ENCODE data around the gene CENPO. TPM values are rescaled to one million over a fixed set of nuclear protein-coding genes. Genes with fewer than 3 reads are reported as not detected.
"Not testable (repeated sequence)": the region's sequence is repeated elsewhere in the genome, so short reads cannot be mapped to it uniquely, and the experiment has no call there.

Gene CENPO
- total and polyA plus RNA-seq, 4 experiments from 2014 or later = 1.6 to 6.1 (median 3.6) TPM

GRCh38 chr2:24805811-24806660 is 12.8 kb downstream of the CENPO start:
- POLR2A ChIA-PET (ENCODE audit: partially characterized antibody); H3K27ac Mint-ChIP-seq; H3K27me3 ChIP-seq (ENCODE audit: insufficient read depth, low read length); H3K4me3 Mint-ChIP-seq; CTCF ChIA-PET (ENCODE audit: partially characterized antibody); H3K36me3 ChIP-seq (ENCODE audit: insufficient read depth, low read length); intact Hi-C loops (cut with micrococcal nuclease); DNase-seq; H3K9me3 Mint-ChIP-seq; H3K27ac ChIP-seq (ENCODE audit: low read depth, low read length); H3K9me3 ChIP-seq (ENCODE audit: control insufficient read depth in 1 of 2, low read length in 2 of 2); H3K27me3 Mint-ChIP-seq; H3K4me3 ChIP-seq (ENCODE audit: low read length in 2 of 2): not testable (repeated sequence)
- Mint-ChIP-seq H3K4me1 (peaks cover 13 to 21% (median 20%) of the 10 kb centered on the region in 4 donors), H3K36me3 (peaks cover 10 to 33% of the 10 kb centered on the region in 2 donors)
- peaks cover 16% of the 10 kb centered on the region for H3K4me1 ChIP-seq (ENCODE audit: insufficient read depth, low read length)

GRCh38 chr2:24806661-24807036 is 13.4 kb downstream of the CENPO start:
- ChIA-PET POLR2A (ENCODE audit: partially characterized antibody) (no interaction called here), CTCF (ENCODE audit: partially characterized antibody) (no interaction called here)
- no peak for DNase-seq
- H3K4me3 Mint-ChIP-seq = peak overlapping the region in 1 of 8 donors; percentile 8
- H3K4me3 ChIP-seq (ENCODE audit: low read length in 2 of 2) = no peak overlapping the region
- intact Hi-C loops (cut with micrococcal nuclease) = no loop called here
- no peaks in the 10 kb centered on the region for H3K9me3 ChIP-seq (ENCODE audit: control insufficient read depth in 1 of 2, low read length in 2 of 2)
- peak overlapping the region in 1 of 7 donors; percentile 31 for H3K27ac Mint-ChIP-seq
- no peaks in the 10 kb centered on the region for H3K27me3 ChIP-seq (ENCODE audit: insufficient read depth, low read length)
- peaks cover 16% of the 10 kb centered on the region for H3K4me1 ChIP-seq (ENCODE audit: insufficient read depth, low read length)
- peaks cover 13 to 21% (median 20%) of the 10 kb centered on the region in 4 donors for H3K4me1 Mint-ChIP-seq
- H3K36me3 Mint-ChIP-seq = peaks cover 10 to 33% of the 10 kb centered on the region in 2 donors
- H3K9me3 Mint-ChIP-seq = peaks cover 0 to 8% (median 3%) of the 10 kb centered on the region in 8 donors
- H3K27ac ChIP-seq (ENCODE audit: low read depth, low read length) = no peak overlapping the region
- no peaks in the 10 kb centered on the region for H3K27me3 Mint-ChIP-seq
- no peaks in the 10 kb centered on the region for H3K36me3 ChIP-seq (ENCODE audit: insufficient read depth, low read length)

GRCh38 chr2:24809316-24810007 is 16.2 kb downstream of the CENPO start:
- no peak for DNase-seq
- intact Hi-C loops (cut with micrococcal nuclease) = no loop called here
- Histone ChIP-seq H3K4me1 (ENCODE audit: insufficient read depth, low read length) (peaks cover 16% of the 10 kb centered on the region), H3K27ac (ENCODE audit: low read depth, low read length) (peak overlapping the region; percentile 25), H3K4me3 (ENCODE audit: low read length in 2 of 2) (no peak overlapping the region), H3K36me3 (ENCODE audit: insufficient read depth, low read length) (no peaks in the 10 kb centered on the region), H3K9me3 (ENCODE audit: control insufficient read depth in 1 of 2, low read length in 2 of 2) (no peaks in the 10 kb centered on the region), H3K27me3 (ENCODE audit: insufficient read depth, low read length) (no peaks in the 10 kb centered on the region)
- Mint-ChIP-seq H3K36me3 (peaks cover 6 to 26% of the 10 kb centered on the region in 2 donors), H3K4me3 (peak overlapping the region; percentile 9 to 84 (median 76)), H3K27me3 (no peaks in the 10 kb centered on the region), H3K9me3 (peaks cover 0 to 8% (median 2%) of the 10 kb centered on the region in 8 donors), H3K4me1 (peaks cover 16 to 22% (median 20%) of the 10 kb centered on the region in 4 donors), H3K27ac (peak overlapping the region in 5 of 7 donors; percentile 73 to 87 (median 82))
- POLR2A ChIA-PET (ENCODE audit: partially characterized antibody) = interaction anchor here (1.1 to 1.4 kb wide), 2 partner anchors 10 to 17 kb away, joined by 3 to 7 read pairs; partner anchors contain the start of genes CENPO and PTRHD1
- CTCF ChIA-PET (ENCODE audit: partially characterized antibody) = interaction anchor here (1.3 to 1.6 kb wide), 2 partner anchors 10 to 19 kb away, joined by 3 to 5 read pairs; no protein-coding TSS in a partner anchor

- Mint-ChIP-seq H3K4me3 (no peak overlapping the region), H3K27me3 (no peaks in the 10 kb centered on the region), H3K27ac (no peak overlapping the region), H3K36me3 (peaks cover 29% of the 10 kb centered on the region in 2 donors), H3K9me3 (no peaks in the 10 kb centered on the region), H3K4me1 (peaks cover 9 to 12% (median 10%) of the 10 kb centered on the region in 4 donors)
- no peak overlapping the region for H3K4me3 ChIP-seq (ENCODE audit: low read length in 2 of 2)
- peaks cover 3% of the 10 kb centered on the region for H3K36me3 ChIP-seq (ENCODE audit: insufficient read depth, low read length)
- POLR2A ChIA-PET (ENCODE audit: partially characterized antibody) = no interaction called here
- DNase-seq = no peak
- H3K4me1 ChIP-seq (ENCODE audit: insufficient read depth, low read length) = peaks cover 10% of the 10 kb centered on the region
- CTCF ChIA-PET (ENCODE audit: partially characterized antibody) = interaction anchor here (1.7 kb wide), 1 partner anchor 14 kb away, joined by 8 read pairs; no protein-coding TSS in a partner anchor
- no peaks in the 10 kb centered on the region for H3K9me3 ChIP-seq (ENCODE audit: control insufficient read depth in 1 of 2, low read length in 2 of 2)
- H3K27me3 ChIP-seq (ENCODE audit: insufficient read depth, low read length) = no peaks in the 10 kb centered on the region
- intact Hi-C loops (cut with micrococcal nuclease) = no loop called here
- H3K27ac ChIP-seq (ENCODE audit: low read depth, low read length) = no peak overlapping the region
Measured at GRCh38 chr2:24813691-24814137, 20.5 kb downstream of the CENPO start.

- no peaks in the 10 kb centered on the region for H3K9me3 ChIP-seq (ENCODE audit: control insufficient read depth in 1 of 2, low read length in 2 of 2)
- Mint-ChIP-seq H3K9me3 (no peaks in the 10 kb centered on the region), H3K36me3 (peaks cover 29 to 32% of the 10 kb centered on the region in 2 donors), H3K4me3 (peak overlapping the region in 1 of 8 donors; percentile 11), H3K27ac (no peak overlapping the region), H3K4me1 (peaks cover 3 to 5% (median 3%) of the 10 kb centered on the region in 4 donors), H3K27me3 (no peaks in the 10 kb centered on the region)
- no peak overlapping the region for H3K27ac ChIP-seq (ENCODE audit: low read depth, low read length)
- intact Hi-C loops (cut with micrococcal nuclease) = no loop called here
- DNase-seq = no peak
- H3K27me3 ChIP-seq (ENCODE audit: insufficient read depth, low read length) = no peaks in the 10 kb centered on the region
- peaks cover 3% of the 10 kb centered on the region for H3K4me1 ChIP-seq (ENCODE audit: insufficient read depth, low read length)
- ChIA-PET CTCF (ENCODE audit: partially characterized antibody) (interaction anchor here (0.8 kb wide), 1 partner anchor 13 kb away, joined by 3 read pairs; no protein-coding TSS in a partner anchor), POLR2A (ENCODE audit: partially characterized antibody) (no interaction called here)
- H3K36me3 ChIP-seq (ENCODE audit: insufficient read depth, low read length) = peaks cover 5% of the 10 kb centered on the region
- H3K4me3 ChIP-seq (ENCODE audit: low read length in 2 of 2) = no peak overlapping the region
Measured at GRCh38 chr2:24814516-24814915, 21.3 kb downstream of the CENPO start.

GRCh38 chr2:24815171-24815570 is 21.9 kb downstream of the CENPO start:
- ChIA-PET CTCF (ENCODE audit: partially characterized antibody) (interaction anchor here (0.9 to 1.4 kb wide), 3 partner anchors 11 to 405 kb away, joined by 3 to 4 read pairs (median 4); no protein-coding TSS in a partner anchor), POLR2A (ENCODE audit: partially characterized antibody) (no interaction called here)
- H3K4me1 Mint-ChIP-seq = peaks cover 0 to 5% (median 3%) of the 10 kb centered on the region in 4 donors
- no peaks in the 10 kb centered on the region for H3K27me3 Mint-ChIP-seq
- no peaks in the 10 kb centered on the region for H3K9me3 Mint-ChIP-seq
- DNase-seq = no peak
- no peak overlapping the region for H3K27ac Mint-ChIP-seq
- Histone ChIP-seq H3K9me3 (ENCODE audit: control insufficient read depth in 1 of 2, low read length in 2 of 2) (no peaks in the 10 kb centered on the region), H3K27me3 (ENCODE audit: insufficient read depth, low read length) (no peaks in the 10 kb centered on the region), H3K4me3 (ENCODE audit: low read length in 2 of 2) (no peak overlapping the region), H3K36me3 (ENCODE audit: insufficient read depth, low read length) (peaks cover 5% of the 10 kb centered on the region), H3K27ac (ENCODE audit: low read depth, low read length) (peak overlapping the region; percentile 9), H3K4me1 (ENCODE audit: insufficient read depth, low read length) (no peaks in the 10 kb centered on the region)
- no peak overlapping the region for H3K4me3 Mint-ChIP-seq
- peaks cover 29 to 32% of the 10 kb centered on the region in 2 donors for H3K36me3 Mint-ChIP-seq
- intact Hi-C loops (cut with micrococcal nuclease) = no loop called here

- Mint-ChIP-seq H3K4me1 (peaks cover 0 to 5% (median 3%) of the 10 kb centered on the region in 4 donors), H3K4me3 (no peak overlapping the region), H3K27ac (no peak overlapping the region), H3K36me3 (peaks cover 36 to 44% of the 10 kb centered on the region in 2 donors), H3K27me3 (no peaks in the 10 kb centered on the region), H3K9me3 (no peaks in the 10 kb centered on the region)
- Histone ChIP-seq H3K4me3 (ENCODE audit: low read length in 2 of 2) (no peak overlapping the region), H3K4me1 (ENCODE audit: insufficient read depth, low read length) (no peaks in the 10 kb centered on the region), H3K36me3 (ENCODE audit: insufficient read depth, low read length) (peaks cover 13% of the 10 kb centered on the region), H3K9me3 (ENCODE audit: control insufficient read depth in 1 of 2, low read length in 2 of 2) (no peaks in the 10 kb centered on the region), H3K27ac (ENCODE audit: low read depth, low read length) (no peak overlapping the region), H3K27me3 (ENCODE audit: insufficient read depth, low read length) (no peaks in the 10 kb centered on the region)
- intact Hi-C loops (cut with micrococcal nuclease) = no loop called here
- DNase-seq = no peak
- CTCF ChIA-PET (ENCODE audit: partially characterized antibody) = interaction anchor here (0.9 kb wide), 1 partner anchor 407 kb away, joined by 4 read pairs; no protein-coding TSS in a partner anchor
- POLR2A ChIA-PET (ENCODE audit: partially characterized antibody) = no interaction called here
Measured at GRCh38 chr2:24816404-24816803, 23.2 kb downstream of the CENPO start.
